Keratinocyte (primary cell): ENCODE data around the gene ARMH3. TPM values are rescaled to one million over a fixed set of nuclear protein-coding genes. Genes with fewer than 3 reads are reported as not detected.

Experiments
- DNase-seq: peaks from one replicate; pipeline ENCODE4 v3.0.0-alpha.2; 2011; ENCODE audit warnings: low read depth, missing footprints, low spot score
- FAIRE-seq: peaks from 2 replicates; lab custom pipeline; 2011; peaks lifted over from hg19 to GRCh38; lab: Jason Lieb, UNC
- H2AFZ ChIP-seq: 2 replicates; pipeline ENCODE4 v1.6.0; 2012; ENCODE audit warnings: low read length, control low read depth, inconsistent platforms; ENCODE audit not compliant: control insufficient read depth
- H3K27ac ChIP-seq: 2 replicates; pipeline ENCODE4 v1.5.1; 2011; ENCODE audit warnings: low read length; ENCODE audit not compliant: control insufficient read depth, insufficient read depth
- H3K27me3 ChIP-seq: 3 replicates; pipeline ENCODE4 v1.6.0; 2011; ENCODE audit warnings: low read length; ENCODE audit not compliant: control insufficient read depth, insufficient read depth; ENCODE audit errors: extremely low read depth
- H3K36me3 ChIP-seq, 2 experiments: 2 replicates in 1 of 2; 3 replicates in 1 of 2; pipeline ENCODE4 v1.5.1; 2011; ENCODE audit warnings: low read length in 2 of 2, mild to moderate bottlenecking in 1 of 2; ENCODE audit not compliant: control insufficient read depth in 2 of 2, insufficient read depth in 2 of 2; ENCODE audit errors: extremely low read depth in 1 of 2
- H3K4me1 ChIP-seq: 3 replicates; pipeline ENCODE4 v1.5.1; 2011; ENCODE audit warnings: low read length; ENCODE audit not compliant: control insufficient read depth, insufficient read depth; ENCODE audit errors: extremely low read depth
- H3K4me2 ChIP-seq: 3 replicates; pipeline ENCODE4 v1.6.0; 2011; ENCODE audit warnings: low read depth, low read length; ENCODE audit not compliant: control insufficient read depth, insufficient read depth; ENCODE audit errors: extremely low read depth
- H3K4me3 ChIP-seq, 3 experiments: fragments of 200-600 bp in 1 of 3; sonication (generic) in 1 of 3; 2 replicates in 2 of 3; 3 replicates in 1 of 3; pipeline ENCODE4 v1.5.1; 2011 to 2016; ENCODE audit warnings: low read length in 3 of 3, mild to moderate bottlenecking in 3 of 3, control low read depth in 2 of 3, inconsistent platforms in 1 of 3, low read depth in 1 of 3, mixed read lengths in 1 of 3, mixed run types in 1 of 3, moderate library complexity in 1 of 3; ENCODE audit not compliant: control insufficient read depth in 2 of 3, insufficient read depth in 2 of 3; ENCODE audit errors: extremely low read depth in 1 of 3
- H3K79me2 ChIP-seq: 2 replicates; pipeline ENCODE4 v1.6.0; 2012; ENCODE audit warnings: low read length; ENCODE audit not compliant: control insufficient read depth, insufficient read depth
- H3K9ac ChIP-seq: 3 replicates; pipeline ENCODE4 v1.6.0; 2011; ENCODE audit warnings: low read length; ENCODE audit not compliant: control insufficient read depth, insufficient read depth; ENCODE audit errors: extremely low read depth
- H3K9me1 ChIP-seq: 3 replicates; pipeline ENCODE4 v1.6.0; 2011; ENCODE audit warnings: low read length; ENCODE audit not compliant: control insufficient read depth, insufficient read depth; ENCODE audit errors: extremely low read depth
- H3K9me3 ChIP-seq: 2 replicates; pipeline ENCODE4 v1.5.1; 2012; ENCODE audit warnings: low read depth, low read length; ENCODE audit not compliant: control insufficient read depth
- H4K20me1 ChIP-seq: 3 replicates; pipeline ENCODE4 v1.6.0; 2011; ENCODE audit warnings: low read length; ENCODE audit not compliant: control insufficient read depth, insufficient read depth; ENCODE audit errors: extremely low read depth
- EZH2 ChIP-seq: IDR thresholded peaks from one replicate; pipeline ENCODE4 v1.6.1; 2012; ENCODE audit warnings: inconsistent platforms, mild to moderate bottlenecking, low read length, moderate library complexity
- dilution Hi-C: fragments of 300-500 bp; cut with MboI; formaldehyde crosslinking; loops from one replicate; pipeline ENCODE4 v1.7.0; 2020; ENCODE audit warnings: low sequenced_read_pairs; ENCODE audit not compliant: extremely low pct_ligation_motif_present
- polyA plus RNA-seq, 5 experiments: library from polyadenylated mRNA; depleted of rRNA in 3 of 5; stranded (reverse) in 3 of 5; stranded (forward) in 1 of 5; unstranded in 1 of 5; fragments of >200 nt; gene quantifications; 1 replicate in 1 of 5; 2 replicates in 3 of 5; 3 replicates in 1 of 5; pipeline versions ENCODE4 v1.2.1 to v1.2.3, GENCODE V29; 2011 to 2012; ENCODE audit warnings: missing spikeins in 2 of 5, low read depth in 1 of 5, low replicate concordance in 1 of 5
- TF ChIP-seq, protein P1 (sequence below), 3 experiments: IDR thresholded peaks in 1 of 3; conservative IDR thresholded peaks in 1 of 3; optimal IDR thresholded peaks in 1 of 3; 2 replicates in 2 of 3; 3 replicates in 1 of 3; pipeline versions ENCODE3 to v1.5.1; 2011; ENCODE audit warnings: low read length in 3 of 3, mild to moderate bottlenecking in 3 of 3, moderate library complexity in 2 of 3, control low read depth in 1 of 3, inconsistent platforms in 1 of 3; ENCODE audit not compliant: insufficient read depth in 2 of 3; ENCODE audit errors: extremely low read depth in 1 of 3

The ARMH3 gene
- polyA plus RNA-seq, 1 donor (not counting 4 experiments of a cell fraction or from before 2014, with no cell fraction given) = 25.3 TPM

DNA sequence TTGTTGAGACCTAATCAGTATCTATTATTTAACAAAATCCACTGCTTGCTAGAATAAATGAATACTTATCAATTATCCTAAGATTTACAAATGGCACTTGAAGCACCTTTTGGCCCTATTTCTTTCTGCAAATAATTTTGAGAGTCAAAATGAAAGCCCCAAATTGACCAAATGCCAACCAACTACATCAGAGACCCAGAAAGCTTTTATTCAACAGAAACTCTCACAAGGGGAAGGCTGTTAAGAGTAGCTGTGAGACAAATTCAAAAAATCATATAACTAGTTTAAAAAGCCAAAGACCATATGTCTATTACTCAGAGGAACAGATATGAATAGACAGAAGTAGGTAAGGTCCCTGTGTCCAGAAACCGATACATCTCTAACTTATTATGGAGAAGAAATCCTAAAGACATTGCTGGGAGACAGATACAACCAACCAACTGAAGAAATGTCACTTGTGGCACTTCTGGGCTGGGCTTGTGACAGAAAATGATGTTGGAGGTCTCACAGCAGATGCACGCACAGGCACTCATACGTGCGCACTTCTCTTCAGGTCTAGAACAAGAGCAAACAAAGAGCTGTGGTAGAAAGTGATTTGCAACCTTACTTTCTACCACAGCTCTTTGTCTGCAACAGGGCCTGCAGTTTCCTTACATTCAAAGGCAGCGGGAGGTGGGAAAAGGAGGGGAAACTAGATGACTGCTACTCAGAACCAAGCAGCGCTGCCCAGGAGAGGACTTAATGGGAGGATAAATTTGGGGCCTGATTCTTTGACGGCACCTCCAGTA, 153.7 kb downstream of the ARMH3 start:
- DNase-seq (no peak), FAIRE-seq (no peak)
- no peaks in the 10 kb centered on the region for H3K9me3 ChIP-seq
- H3K4me3 ChIP-seq = no peak overlapping the region
- H2AFZ ChIP-seq = no peak overlapping the region
- H3K36me3 ChIP-seq = no peaks in the 10 kb centered on the region
- TF ChIP-seq EZH2 = no peak
- TF ChIP-seq, protein P1, sequence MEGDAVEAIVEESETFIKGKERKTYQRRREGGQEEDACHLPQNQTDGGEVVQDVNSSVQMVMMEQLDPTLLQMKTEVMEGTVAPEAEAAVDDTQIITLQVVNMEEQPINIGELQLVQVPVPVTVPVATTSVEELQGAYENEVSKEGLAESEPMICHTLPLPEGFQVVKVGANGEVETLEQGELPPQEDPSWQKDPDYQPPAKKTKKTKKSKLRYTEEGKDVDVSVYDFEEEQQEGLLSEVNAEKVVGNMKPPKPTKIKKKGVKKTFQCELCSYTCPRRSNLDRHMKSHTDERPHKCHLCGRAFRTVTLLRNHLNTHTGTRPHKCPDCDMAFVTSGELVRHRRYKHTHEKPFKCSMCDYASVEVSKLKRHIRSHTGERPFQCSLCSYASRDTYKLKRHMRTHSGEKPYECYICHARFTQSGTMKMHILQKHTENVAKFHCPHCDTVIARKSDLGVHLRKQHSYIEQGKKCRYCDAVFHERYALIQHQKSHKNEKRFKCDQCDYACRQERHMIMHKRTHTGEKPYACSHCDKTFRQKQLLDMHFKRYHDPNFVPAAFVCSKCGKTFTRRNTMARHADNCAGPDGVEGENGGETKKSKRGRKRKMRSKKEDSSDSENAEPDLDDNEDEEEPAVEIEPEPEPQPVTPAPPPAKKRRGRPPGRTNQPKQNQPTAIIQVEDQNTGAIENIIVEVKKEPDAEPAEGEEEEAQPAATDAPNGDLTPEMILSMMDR (optimal IDR thresholded peaks at IDR 0.05 in 1 of 3, IDR thresholded peaks at IDR 0.05 in 1 of 3, conservative IDR thresholded peaks at IDR 0.05 in 1 of 3; ENCODE audit: extremely low read depth in 1 of 3, insufficient read depth in 2 of 3, low read length in 3 of 3) = no peak
- no peak overlapping the region for H3K9ac ChIP-seq
- dilution Hi-C loops = no loop called here
- no peaks in the 10 kb centered on the region for H3K27me3 ChIP-seq
- no peaks in the 10 kb centered on the region for H3K79me2 ChIP-seq
- H3K4me1 ChIP-seq = no peaks in the 10 kb centered on the region
- no peaks in the 10 kb centered on the region for H3K9me1 ChIP-seq
- H4K20me1 ChIP-seq = no peaks in the 10 kb centered on the region
- H3K4me2 ChIP-seq = no peak overlapping the region
- H3K27ac ChIP-seq = no peak overlapping the region

DNA sequence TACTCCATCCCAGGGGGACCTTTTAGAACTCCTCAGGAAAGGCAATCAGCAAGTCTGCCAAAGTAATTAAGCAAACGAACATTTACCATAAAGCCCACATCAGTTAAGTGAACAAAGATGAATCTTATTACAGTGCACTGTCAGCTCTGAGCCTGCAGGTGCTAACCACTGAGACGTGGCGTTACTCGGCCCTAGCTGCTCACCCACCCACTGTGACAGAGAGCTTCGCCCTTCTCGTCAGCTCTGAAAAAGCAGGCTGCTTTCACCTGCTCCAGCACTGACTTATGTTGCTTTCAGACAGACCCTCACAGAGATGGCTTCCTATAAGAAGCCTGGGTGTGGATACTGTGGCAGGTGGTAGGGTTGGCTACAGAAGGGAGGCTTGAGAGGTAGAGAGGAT, 154.6 kb downstream of the ARMH3 start:
- Histone ChIP-seq H3K27me3 (no peaks in the 10 kb centered on the region), H3K27ac (no peak overlapping the region), H3K4me2 (no peak overlapping the region), H3K36me3 (no peaks in the 10 kb centered on the region), H3K9me1 (no peaks in the 10 kb centered on the region), H3K4me3 (no peak overlapping the region), H3K9me3 (no peaks in the 10 kb centered on the region), H2AFZ (no peak overlapping the region), H3K9ac (no peak overlapping the region), H4K20me1 (no peaks in the 10 kb centered on the region), H3K79me2 (no peaks in the 10 kb centered on the region), H3K4me1 (peaks cover under 1% of the 10 kb centered on the region)
- FAIRE-seq (no peak), DNase-seq (no peak)
- dilution Hi-C loops = no loop called here
- no peak for TF ChIP-seq EZH2
- TF ChIP-seq, protein P1 (optimal IDR thresholded peaks at IDR 0.05 in 1 of 3, IDR thresholded peaks at IDR 0.05 in 1 of 3, conservative IDR thresholded peaks at IDR 0.05 in 1 of 3; ENCODE audit: extremely low read depth in 1 of 3, insufficient read depth in 2 of 3, low read length in 3 of 3) = no peak
